ENCODE results near the gene TMEM217.

- no peak for TF ChIP-seq CTCF (conservative IDR thresholded peaks at IDR 0.05; ENCODE audit: low read depth, low read length)
- TF ChIP-seq EZH2phosphoT487 (IDR thresholded peaks at IDR 0.05; ENCODE audit: borderline replicate concordance, low read length), result no peak
- no peak for TF ChIP-seq EZH2 (IDR thresholded peaks at IDR 0.05; ENCODE audit: low read length, unreplicated experiment)
Observed at GRCh38 chr6:37242429-37243052, 15.4 kb downstream of the TMEM217 start.
